Measurements from ENCODE around the gene SYT8. TPM values are rescaled to one million over a fixed set of nuclear protein-coding genes. Genes with fewer than 3 reads are reported as not detected.

Gene SYT8
- total RNA-seq, 1 experiment from 2014 or later, result 1.0 TPM

DNA sequence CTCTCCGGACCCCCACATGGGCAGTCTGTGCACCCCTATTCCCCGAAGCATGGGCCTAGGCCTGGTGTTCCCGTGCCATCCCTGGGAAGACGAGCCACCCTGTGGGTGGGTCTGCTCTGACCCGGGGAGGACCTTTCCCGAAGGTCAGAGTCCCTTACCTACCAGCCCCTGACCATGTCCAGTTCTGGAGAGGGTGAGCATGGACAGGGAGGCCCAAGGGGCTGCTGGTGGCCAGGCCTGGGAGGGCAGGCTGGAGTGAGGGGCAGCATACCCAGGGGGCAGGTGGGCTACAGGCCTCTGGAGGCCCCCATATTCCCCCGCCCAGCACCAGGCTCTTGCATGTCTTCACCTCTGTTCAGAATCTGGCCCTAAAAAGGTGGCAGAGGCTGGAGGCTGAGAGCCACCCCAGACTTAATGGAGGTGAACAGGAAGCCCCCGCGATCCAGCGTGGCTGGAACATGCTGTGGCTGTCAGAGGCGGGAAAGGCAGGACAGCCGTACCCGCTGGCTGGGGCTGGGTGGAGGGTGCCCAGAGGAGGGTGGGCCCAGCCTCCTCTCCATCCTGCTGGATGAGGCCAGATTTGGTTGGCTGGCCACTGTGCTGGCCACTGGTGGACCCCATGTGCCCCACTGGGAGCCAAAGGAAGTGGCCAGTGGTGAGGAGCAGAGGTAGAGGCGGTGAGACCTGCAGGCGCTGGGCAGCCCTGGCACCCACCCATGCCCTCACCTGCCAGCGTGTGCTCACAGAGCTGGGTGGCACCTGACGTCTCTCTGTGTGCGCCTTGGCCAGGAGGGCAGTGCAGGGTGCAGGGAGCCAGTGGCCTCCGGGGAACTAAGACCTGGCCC lies 11.2 kb upstream of the SYT8 start (continued):
- TF ChIP-seq JUND (IDR thresholded peaks at IDR 0.05) (no peak), SIN3A (IDR thresholded peaks at IDR 0.05; ENCODE audit: low read depth) (no peak), EZH2 (IDR thresholded peaks at IDR 0.05) (no peak), CEBPB (IDR thresholded peaks at IDR 0.05; ENCODE audit: low read depth) (no peak), ZNF274 (IDR thresholded peaks at IDR 0.05; ENCODE audit: low read depth, low read length) (no peak), POLR2A (IDR thresholded peaks at IDR 0.05; ENCODE audit: borderline replicate concordance, extremely low read depth, insufficient read depth, insufficient read length) (no peak), ZFX (IDR thresholded peaks at IDR 0.05) (no peak), SRF (IDR thresholded peaks at IDR 0.05; ENCODE audit: low read depth) (no peak), SP1 (IDR thresholded peaks at IDR 0.05; ENCODE audit: low read depth) (no peak)

GRCh38 chr11:1824221-1825038 lies 10.4 kb upstream of the SYT8 start:
- Histone ChIP-seq H4K20me1 (ENCODE audit: insufficient read depth) (no peaks in the 10 kb centered on the region), H3K36me3 (ENCODE audit: control insufficient read depth in 1 of 2, insufficient read depth in 2 of 2, low read length in 2 of 2) (no peaks in the 10 kb centered on the region), H3K9me3 (ENCODE audit: control insufficient read depth in 1 of 2, insufficient read depth in 1 of 2, low read depth in 1 of 2, low read length in 2 of 2) (no peaks in the 10 kb centered on the region; a peak in 2 of 4 replicates), H3K9ac (ENCODE audit: low read length) (no peak overlapping the region), H3K79me2 (ENCODE audit: insufficient read depth, low read length) (no peaks in the 10 kb centered on the region), H3K9me2 (ENCODE audit: insufficient read depth) (no peaks in the 10 kb centered on the region), H3K4me1 (ENCODE audit: control insufficient read depth in 1 of 2, insufficient read depth in 2 of 2, low read length in 2 of 2) (peaks cover 33 to 41% of the 10 kb centered on the region in 2 experiments), H3K27me3 (ENCODE audit: insufficient read depth, low read length) (no peaks in the 10 kb centered on the region), H3K4me3 (replicated peaks in 1 of 2; ENCODE audit: low read depth in 1 of 2, low read length in 2 of 2) (no peak overlapping the region), H3K27ac (ENCODE audit: low read depth, low read length) (no peak overlapping the region), H3K4me2 (ENCODE audit: low read length) (no peak overlapping the region), H2AFZ (ENCODE audit: low read depth, low read length, poor library complexity, severe bottlenecking) (no peak overlapping the region)
- RAD21 ChIA-PET (ENCODE audit: low non-redundant PET in 1 of 2, low total read pairs in 2 of 2, uncharacterized antibody in 2 of 2, unreplicated experiment in 2 of 2), result interaction anchor here (0.7 to 1.2 kb wide), 2 partner anchors 8 to 10 kb away, joined by 3 to 4 read pairs; no protein-coding TSS in a partner anchor
- POLR2A ChIA-PET, result no interaction called here
- TF ChIP-seq, protein P1, sequence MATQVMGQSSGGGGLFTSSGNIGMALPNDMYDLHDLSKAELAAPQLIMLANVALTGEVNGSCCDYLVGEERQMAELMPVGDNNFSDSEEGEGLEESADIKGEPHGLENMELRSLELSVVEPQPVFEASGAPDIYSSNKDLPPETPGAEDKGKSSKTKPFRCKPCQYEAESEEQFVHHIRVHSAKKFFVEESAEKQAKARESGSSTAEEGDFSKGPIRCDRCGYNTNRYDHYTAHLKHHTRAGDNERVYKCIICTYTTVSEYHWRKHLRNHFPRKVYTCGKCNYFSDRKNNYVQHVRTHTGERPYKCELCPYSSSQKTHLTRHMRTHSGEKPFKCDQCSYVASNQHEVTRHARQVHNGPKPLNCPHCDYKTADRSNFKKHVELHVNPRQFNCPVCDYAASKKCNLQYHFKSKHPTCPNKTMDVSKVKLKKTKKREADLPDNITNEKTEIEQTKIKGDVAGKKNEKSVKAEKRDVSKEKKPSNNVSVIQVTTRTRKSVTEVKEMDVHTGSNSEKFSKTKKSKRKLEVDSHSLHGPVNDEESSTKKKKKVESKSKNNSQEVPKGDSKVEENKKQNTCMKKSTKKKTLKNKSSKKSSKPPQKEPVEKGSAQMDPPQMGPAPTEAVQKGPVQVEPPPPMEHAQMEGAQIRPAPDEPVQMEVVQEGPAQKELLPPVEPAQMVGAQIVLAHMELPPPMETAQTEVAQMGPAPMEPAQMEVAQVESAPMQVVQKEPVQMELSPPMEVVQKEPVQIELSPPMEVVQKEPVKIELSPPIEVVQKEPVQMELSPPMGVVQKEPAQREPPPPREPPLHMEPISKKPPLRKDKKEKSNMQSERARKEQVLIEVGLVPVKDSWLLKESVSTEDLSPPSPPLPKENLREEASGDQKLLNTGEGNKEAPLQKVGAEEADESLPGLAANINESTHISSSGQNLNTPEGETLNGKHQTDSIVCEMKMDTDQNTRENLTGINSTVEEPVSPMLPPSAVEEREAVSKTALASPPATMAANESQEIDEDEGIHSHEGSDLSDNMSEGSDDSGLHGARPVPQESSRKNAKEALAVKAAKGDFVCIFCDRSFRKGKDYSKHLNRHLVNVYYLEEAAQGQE (IDR thresholded peaks at IDR 0.05; ENCODE audit: low read depth), result no peak
- TF ChIP-seq EZH2 (IDR thresholded peaks at IDR 0.05) (no peak), ZBTB33 (IDR thresholded peaks at IDR 0.05; ENCODE audit: extremely low read depth, insufficient replicate concordance, low read length) (no peak), POLR2A (IDR thresholded peaks at IDR 0.05; ENCODE audit: borderline replicate concordance, extremely low read depth, insufficient read depth, insufficient read length) (no peak), SIN3A (IDR thresholded peaks at IDR 0.05; ENCODE audit: low read depth) (no peak)
- BruUV-seq (replicated peaks), result no TSS peak
- DNase-seq (ENCODE audit: low read depth, low spot score) (no peak), ATAC-seq (no peak)
- CTCF ChIA-PET, result interaction anchor here (1.4 to 1.8 kb wide), 2 partner anchors 10 to 131 kb away, joined by 8 to 11 read pairs; partner anchors contain the start of gene SYT8
- intact Hi-C loops (cut with micrococcal nuclease), result no loop called here
